Bronchial epithelial cell (primary cell): Measurements from ENCODE around the gene INPP4B. TPM values are rescaled to one million over a fixed set of nuclear protein-coding genes. Genes with fewer than 3 reads are reported as not detected.

Experiments
- DNase-seq: peaks from one replicate; pipeline ENCODE4 v3.0.0-alpha.2; 2010; ENCODE audit warnings: low read depth
- FAIRE-seq: peaks from 2 replicates; lab custom pipeline; 2011; peaks lifted over from hg19 to GRCh38; lab: Jason Lieb, UNC
- H3K27me3 ChIP-seq: 2 replicates; pipeline ENCODE4 v1.5.1; 2011; ENCODE audit warnings: low read length; ENCODE audit not compliant: control insufficient read depth, insufficient read depth
- H3K36me3 ChIP-seq: 2 replicates; pipeline ENCODE4 v1.5.1; 2011; ENCODE audit warnings: low read length; ENCODE audit not compliant: control insufficient read depth, insufficient read depth
- H3K4me3 ChIP-seq: 2 replicates; pipeline ENCODE4 v1.5.1; 2011; ENCODE audit warnings: mild to moderate bottlenecking, low read depth, low read length, control low read depth
- CTCF ChIP-seq: IDR thresholded peaks from 2 replicates; pipeline ENCODE4 v1.5.1; 2011; ENCODE audit warnings: mild to moderate bottlenecking, moderate library complexity, low read length, control low read depth, inconsistent platforms; ENCODE audit not compliant: insufficient read depth, severe bottlenecking
- total RNA-seq: library from RNA; depleted of rRNA; stranded (reverse); fragments of >200 nt; gene quantifications from 2 replicates; pipeline ENCODE4 v1.2.1, GENCODE V29; 2014

INPP4B gene
- total RNA-seq, 1 donor from 2014 or later: 74.8 TPM

GRCh38 chr4:142420311-142421095 is 425.6 kb downstream of the INPP4B start:
- DNase-seq (peak; percentile 63), FAIRE-seq (no peak)
- no peaks in the 10 kb centered on the region for H3K27me3 ChIP-seq
- no peaks in the 10 kb centered on the region for H3K36me3 ChIP-seq
- no peak overlapping the region for H3K4me3 ChIP-seq
- TF ChIP-seq CTCF: no peak

- DNase-seq: no peak
- TF ChIP-seq CTCF: no peak
- Histone ChIP-seq H3K27me3 (no peaks in the 10 kb centered on the region), H3K4me3 (no peak overlapping the region), H3K36me3 (no peaks in the 10 kb centered on the region)
- no peak for FAIRE-seq
These were observed 426.4 kb downstream of the INPP4B start for GRCh38 chr4:142419712-142420111.

GRCh38 chr4:142418697-142419096 is 427.4 kb downstream of the INPP4B start:
- Histone ChIP-seq H3K4me3 (no peak overlapping the region), H3K27me3 (no peaks in the 10 kb centered on the region), H3K36me3 (no peaks in the 10 kb centered on the region)
- FAIRE-seq (no peak), DNase-seq (no peak)
- TF ChIP-seq CTCF: no peak

GRCh38 chr4:142416711-142417275 is 429.3 kb downstream of the INPP4B start:
- Histone ChIP-seq H3K36me3 (no peaks in the 10 kb centered on the region), H3K27me3 (no peaks in the 10 kb centered on the region), H3K4me3 (no peak overlapping the region)
- FAIRE-seq (no peak), DNase-seq (peak; percentile 91)
- no peak for TF ChIP-seq CTCF

- FAIRE-seq (no peak), DNase-seq (peak; percentile 87)
- no peak overlapping the region for H3K4me3 ChIP-seq
- no peaks in the 10 kb centered on the region for H3K27me3 ChIP-seq
- no peaks in the 10 kb centered on the region for H3K36me3 ChIP-seq
- TF ChIP-seq CTCF: no peak
These were observed 430.0 kb downstream of the INPP4B start for GRCh38 chr4:142416121-142416520.
